Ishikawa (cell line): ENCODE results near the gene THEM4.

ENCODE experiments used
- EP300 ChIP-seq: IDR thresholded peaks from 2 replicates; pipeline ENCODE4 v1.6.1; 2012; ENCODE audit warnings: borderline replicate concordance
- TAF1 ChIP-seq: IDR thresholded peaks from 2 replicates; pipeline ENCODE4 v1.6.1; 2012; ENCODE audit warnings: low read depth, mild to moderate bottlenecking

DNA sequence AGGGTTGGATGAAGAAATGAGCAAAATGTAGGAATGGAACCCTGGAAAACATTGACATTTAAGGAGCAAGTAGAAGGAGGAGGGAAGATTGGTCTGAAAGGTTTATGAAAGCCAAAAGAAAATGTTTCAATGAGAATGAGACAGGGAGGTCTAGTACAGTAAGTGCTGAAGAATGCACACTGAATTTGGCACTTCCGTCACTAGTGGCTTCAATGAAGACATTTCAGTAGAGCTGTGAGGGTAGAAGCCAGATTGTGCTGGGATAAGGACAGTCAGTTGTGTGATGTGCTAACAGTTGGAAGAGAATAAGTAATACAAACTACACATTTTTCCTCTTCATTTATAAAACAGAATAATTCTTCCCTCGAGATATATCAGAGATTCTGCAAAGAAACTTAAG is 17.1 kb downstream of the THEM4 start:
- TF ChIP-seq EP300 (no peak), TAF1 (no peak)
